Ishikawa (cell line): ENCODE measurements around the gene FKBP7.

Source experiments
- CEBPB ChIP-seq: IDR thresholded peaks from 2 replicates; pipeline ENCODE4 v1.6.1; 2012
- EGR1 ChIP-seq: IDR thresholded peaks from 2 replicates; pipeline ENCODE4 v1.6.1; 2012
- EP300 ChIP-seq: IDR thresholded peaks from 2 replicates; pipeline ENCODE4 v1.6.1; 2012; ENCODE audit warnings: borderline replicate concordance
- NFIC ChIP-seq: IDR thresholded peaks from 2 replicates; pipeline ENCODE4 v1.6.1; 2012
- TF ChIP-seq, protein P1 (sequence below): IDR thresholded peaks from 2 replicates; pipeline ENCODE4 v1.6.1; 2012
- TF ChIP-seq, protein P2 (sequence below): IDR thresholded peaks from 2 replicates; pipeline ENCODE4 v1.6.1; 2012; ENCODE audit warnings: low read depth, mild to moderate bottlenecking

DNA sequence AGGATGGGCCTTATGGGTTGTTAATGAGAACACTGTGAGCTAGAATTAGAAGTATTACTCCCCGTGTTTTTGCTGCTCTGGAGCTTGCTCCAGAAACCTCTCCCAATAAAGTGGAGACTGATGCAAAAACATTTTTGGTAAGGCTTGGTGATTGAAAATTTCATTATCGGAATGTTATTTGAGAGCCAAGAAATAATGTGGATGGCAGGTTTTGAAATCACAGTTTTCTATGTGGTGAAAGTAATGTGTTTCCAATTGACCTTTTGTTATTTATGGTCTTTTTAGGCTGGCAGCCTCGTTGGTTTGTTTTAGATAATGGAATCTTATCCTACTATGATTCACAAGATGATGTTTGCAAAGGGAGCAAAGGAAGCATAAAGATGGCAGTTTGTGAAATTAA is 7.0 kb upstream of the FKBP7 start:
- no peak for TF ChIP-seq EGR1
- no peak for TF ChIP-seq EP300
- TF ChIP-seq, protein P1, sequence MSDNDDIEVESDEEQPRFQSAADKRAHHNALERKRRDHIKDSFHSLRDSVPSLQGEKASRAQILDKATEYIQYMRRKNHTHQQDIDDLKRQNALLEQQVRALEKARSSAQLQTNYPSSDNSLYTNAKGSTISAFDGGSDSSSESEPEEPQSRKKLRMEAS, result no peak
- TF ChIP-seq NFIC, result no peak
- TF ChIP-seq, protein P2, sequence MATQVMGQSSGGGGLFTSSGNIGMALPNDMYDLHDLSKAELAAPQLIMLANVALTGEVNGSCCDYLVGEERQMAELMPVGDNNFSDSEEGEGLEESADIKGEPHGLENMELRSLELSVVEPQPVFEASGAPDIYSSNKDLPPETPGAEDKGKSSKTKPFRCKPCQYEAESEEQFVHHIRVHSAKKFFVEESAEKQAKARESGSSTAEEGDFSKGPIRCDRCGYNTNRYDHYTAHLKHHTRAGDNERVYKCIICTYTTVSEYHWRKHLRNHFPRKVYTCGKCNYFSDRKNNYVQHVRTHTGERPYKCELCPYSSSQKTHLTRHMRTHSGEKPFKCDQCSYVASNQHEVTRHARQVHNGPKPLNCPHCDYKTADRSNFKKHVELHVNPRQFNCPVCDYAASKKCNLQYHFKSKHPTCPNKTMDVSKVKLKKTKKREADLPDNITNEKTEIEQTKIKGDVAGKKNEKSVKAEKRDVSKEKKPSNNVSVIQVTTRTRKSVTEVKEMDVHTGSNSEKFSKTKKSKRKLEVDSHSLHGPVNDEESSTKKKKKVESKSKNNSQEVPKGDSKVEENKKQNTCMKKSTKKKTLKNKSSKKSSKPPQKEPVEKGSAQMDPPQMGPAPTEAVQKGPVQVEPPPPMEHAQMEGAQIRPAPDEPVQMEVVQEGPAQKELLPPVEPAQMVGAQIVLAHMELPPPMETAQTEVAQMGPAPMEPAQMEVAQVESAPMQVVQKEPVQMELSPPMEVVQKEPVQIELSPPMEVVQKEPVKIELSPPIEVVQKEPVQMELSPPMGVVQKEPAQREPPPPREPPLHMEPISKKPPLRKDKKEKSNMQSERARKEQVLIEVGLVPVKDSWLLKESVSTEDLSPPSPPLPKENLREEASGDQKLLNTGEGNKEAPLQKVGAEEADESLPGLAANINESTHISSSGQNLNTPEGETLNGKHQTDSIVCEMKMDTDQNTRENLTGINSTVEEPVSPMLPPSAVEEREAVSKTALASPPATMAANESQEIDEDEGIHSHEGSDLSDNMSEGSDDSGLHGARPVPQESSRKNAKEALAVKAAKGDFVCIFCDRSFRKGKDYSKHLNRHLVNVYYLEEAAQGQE, result no peak
- TF ChIP-seq CEBPB, result no peak
